ENCODE data around the gene EPM2A. TPM values are rescaled to one million over a fixed set of nuclear protein-coding genes. Genes with fewer than 3 reads are reported as not detected.

The EPM2A gene
- polyA plus RNA-seq, 1 experiment = 4.3 TPM

DNA sequence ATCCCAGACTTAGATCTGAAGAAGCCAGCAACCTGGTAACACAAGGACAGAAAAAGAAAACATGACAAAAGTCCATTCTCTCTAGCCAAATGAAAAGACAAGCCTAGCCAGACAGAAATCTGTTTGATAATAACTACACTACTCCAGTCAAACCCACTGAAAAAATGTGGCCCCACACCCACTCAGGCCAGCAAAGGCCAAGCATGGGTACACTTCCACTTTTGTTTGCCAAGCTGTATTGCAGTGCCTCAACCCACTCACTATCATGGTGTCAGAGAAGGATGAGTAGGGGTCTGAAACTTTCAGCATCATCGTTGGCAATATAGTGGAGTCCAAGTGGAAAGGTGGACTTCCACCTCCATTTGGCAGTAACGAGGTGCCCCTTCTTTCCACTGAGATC lies 45.8 kb downstream of the EPM2A start:
- ChIA-PET CTCF (no interaction called here), POLR2A (no interaction called here)
- Histone ChIP-seq H3K27ac (ENCODE audit: low read depth, low read length) (no peak overlapping the region), H3K4me3 (ENCODE audit: low read depth, low read length) (no peak overlapping the region), H3K27me3 (ENCODE audit: control insufficient read depth, insufficient read depth, low read length) (no peaks in the 10 kb centered on the region), H3K9me3 (ENCODE audit: control insufficient read depth, insufficient read depth, low read length) (no peaks in the 10 kb centered on the region)
- TF ChIP-seq, protein P1, sequence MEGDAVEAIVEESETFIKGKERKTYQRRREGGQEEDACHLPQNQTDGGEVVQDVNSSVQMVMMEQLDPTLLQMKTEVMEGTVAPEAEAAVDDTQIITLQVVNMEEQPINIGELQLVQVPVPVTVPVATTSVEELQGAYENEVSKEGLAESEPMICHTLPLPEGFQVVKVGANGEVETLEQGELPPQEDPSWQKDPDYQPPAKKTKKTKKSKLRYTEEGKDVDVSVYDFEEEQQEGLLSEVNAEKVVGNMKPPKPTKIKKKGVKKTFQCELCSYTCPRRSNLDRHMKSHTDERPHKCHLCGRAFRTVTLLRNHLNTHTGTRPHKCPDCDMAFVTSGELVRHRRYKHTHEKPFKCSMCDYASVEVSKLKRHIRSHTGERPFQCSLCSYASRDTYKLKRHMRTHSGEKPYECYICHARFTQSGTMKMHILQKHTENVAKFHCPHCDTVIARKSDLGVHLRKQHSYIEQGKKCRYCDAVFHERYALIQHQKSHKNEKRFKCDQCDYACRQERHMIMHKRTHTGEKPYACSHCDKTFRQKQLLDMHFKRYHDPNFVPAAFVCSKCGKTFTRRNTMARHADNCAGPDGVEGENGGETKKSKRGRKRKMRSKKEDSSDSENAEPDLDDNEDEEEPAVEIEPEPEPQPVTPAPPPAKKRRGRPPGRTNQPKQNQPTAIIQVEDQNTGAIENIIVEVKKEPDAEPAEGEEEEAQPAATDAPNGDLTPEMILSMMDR (IDR thresholded peaks at IDR 0.05; ENCODE audit: low read depth, low read length) = no peak
- DNase-seq (ENCODE audit: low read depth, low spot score) = no peak

DNA sequence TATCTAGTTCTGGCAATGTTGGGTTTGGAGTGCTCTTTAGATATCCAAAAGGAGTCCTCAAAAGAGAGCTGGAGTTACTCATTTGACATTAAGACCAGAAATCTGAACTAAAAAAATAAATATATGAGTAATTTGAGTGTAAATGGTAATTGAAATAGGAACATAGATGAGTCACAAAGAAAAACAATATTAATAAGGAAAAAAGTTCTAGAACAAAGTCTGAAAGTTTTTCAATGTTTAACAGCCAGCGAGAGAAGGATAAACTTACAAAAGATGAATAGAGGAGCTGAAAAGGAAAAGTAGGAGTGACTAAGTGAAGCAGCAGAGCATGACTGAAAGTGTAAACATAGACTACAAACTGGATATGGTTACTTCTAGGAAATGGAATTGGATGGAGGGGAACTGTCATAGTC lies 46.8 kb downstream of the EPM2A start:
- POLR2A ChIA-PET = no interaction called here
- Histone ChIP-seq H3K27me3 (ENCODE audit: control insufficient read depth, insufficient read depth, low read length) (no peaks in the 10 kb centered on the region), H3K4me3 (ENCODE audit: low read depth, low read length) (no peak overlapping the region), H3K27ac (ENCODE audit: low read depth, low read length) (no peak overlapping the region), H3K9me3 (ENCODE audit: control insufficient read depth, insufficient read depth, low read length) (no peaks in the 10 kb centered on the region)
- CTCF ChIA-PET = interaction anchor here (1.4 kb wide), 1 partner anchor 55 kb away, joined by 3 read pairs; no protein-coding TSS in a partner anchor
- TF ChIP-seq, protein P1 (IDR thresholded peaks at IDR 0.05; ENCODE audit: low read depth, low read length) = no peak
- DNase-seq (ENCODE audit: low read depth, low spot score) = peak; percentile 38

DNA sequence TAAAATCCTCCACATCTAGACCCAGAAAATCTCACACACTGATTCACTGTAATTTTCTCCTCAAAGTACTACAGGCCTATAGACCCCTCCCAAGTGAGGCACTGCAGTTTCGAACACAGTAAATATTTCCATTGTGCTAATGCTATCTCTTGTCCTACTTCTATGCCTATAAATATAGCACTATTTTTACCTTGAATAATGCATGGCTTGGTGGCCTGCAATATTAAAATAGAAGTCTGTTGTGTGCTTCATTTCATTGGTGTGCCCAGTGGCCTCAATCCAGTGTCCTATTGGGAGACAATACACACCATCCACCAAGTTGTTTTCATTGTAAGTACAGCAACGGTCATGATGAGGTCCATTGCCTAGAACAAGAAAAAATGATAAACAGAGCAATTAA lies 49.4 kb downstream of the EPM2A start:
- ChIA-PET POLR2A (no interaction called here), CTCF (interaction anchor here (1.1 to 2.0 kb wide), 3 partner anchors 18 to 1100 kb away, joined by 4 to 12 read pairs (median 4); no protein-coding TSS in a partner anchor)
- DNase-seq (ENCODE audit: low read depth, low spot score) = no peak
- TF ChIP-seq, protein P1 (IDR thresholded peaks at IDR 0.05; ENCODE audit: low read depth, low read length) = no peak
- H3K9me3 ChIP-seq (ENCODE audit: control insufficient read depth, insufficient read depth, low read length) = no peaks in the 10 kb centered on the region
- H3K4me3 ChIP-seq (ENCODE audit: low read depth, low read length) = no peak overlapping the region
- H3K27me3 ChIP-seq (ENCODE audit: control insufficient read depth, insufficient read depth, low read length) = no peaks in the 10 kb centered on the region
- no peak overlapping the region for H3K27ac ChIP-seq (ENCODE audit: low read depth, low read length)

DNA sequence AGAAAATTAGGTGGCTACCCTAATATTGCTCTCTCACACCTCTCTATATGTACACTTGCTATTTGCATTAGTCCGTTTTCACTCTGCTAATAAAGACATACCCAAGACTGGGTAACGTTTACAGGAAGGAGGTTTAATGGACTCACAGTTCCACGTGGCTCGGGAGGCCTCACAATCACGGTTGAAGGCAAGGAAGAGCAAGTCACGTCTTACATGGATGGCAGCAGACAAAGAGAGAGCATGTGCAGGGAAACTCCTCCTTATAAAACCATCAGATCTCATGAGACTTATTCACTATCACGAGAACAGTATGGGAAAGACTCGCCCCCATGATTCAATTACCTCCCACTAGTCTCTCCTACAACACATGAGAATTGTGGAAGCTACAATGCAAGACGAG lies 53.4 kb downstream of the EPM2A start:
- POLR2A ChIA-PET = no interaction called here
- H3K27ac ChIP-seq (ENCODE audit: low read depth, low read length) = no peak overlapping the region
- TF ChIP-seq, protein P1 (IDR thresholded peaks at IDR 0.05; ENCODE audit: low read depth, low read length) = no peak
- CTCF ChIA-PET = no interaction called here
- H3K27me3 ChIP-seq (ENCODE audit: control insufficient read depth, insufficient read depth, low read length) = no peaks in the 10 kb centered on the region
- no peak overlapping the region for H3K4me3 ChIP-seq (ENCODE audit: low read depth, low read length)
- DNase-seq (ENCODE audit: low read depth, low spot score) = no peak
- no peaks in the 10 kb centered on the region for H3K9me3 ChIP-seq (ENCODE audit: control insufficient read depth, insufficient read depth, low read length)

DNA sequence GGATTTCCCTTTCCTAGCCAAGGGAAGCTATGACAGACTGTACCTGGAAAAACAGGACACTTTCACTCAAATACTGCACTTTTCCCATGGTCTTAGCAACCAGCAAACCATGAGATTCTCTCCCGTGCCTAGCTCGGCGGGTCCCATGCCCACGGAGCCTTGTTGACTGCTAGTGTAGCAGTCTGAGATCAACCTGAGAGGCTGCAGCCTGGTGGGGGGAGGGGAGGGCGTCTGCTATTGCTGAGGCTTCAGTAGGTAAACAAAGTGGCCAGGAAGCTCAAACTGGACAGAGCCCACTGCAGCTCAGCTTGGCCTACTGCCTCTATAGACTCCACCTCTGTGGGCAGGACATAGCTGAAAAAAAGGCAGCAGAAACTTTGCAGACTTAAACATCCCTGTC lies 61.8 kb downstream of the EPM2A start:
- Histone ChIP-seq H3K27ac (ENCODE audit: low read depth, low read length) (no peak overlapping the region), H3K27me3 (ENCODE audit: control insufficient read depth, insufficient read depth, low read length) (no peaks in the 10 kb centered on the region), H3K4me3 (ENCODE audit: low read depth, low read length) (no peak overlapping the region), H3K9me3 (ENCODE audit: control insufficient read depth, insufficient read depth, low read length) (no peaks in the 10 kb centered on the region)
- POLR2A ChIA-PET = no interaction called here
- TF ChIP-seq, protein P1 (IDR thresholded peaks at IDR 0.05; ENCODE audit: low read depth, low read length) = no peak
- no peak for DNase-seq (ENCODE audit: low read depth, low spot score)
- CTCF ChIA-PET = interaction anchor here (1.7 kb wide), 1 partner anchor 30 kb away, joined by 5 read pairs; no protein-coding TSS in a partner anchor
